Thyroid gland (tissue), 4 donors: ENCODE results near the gene RHOG. TPM values are rescaled to one million over a fixed set of nuclear protein-coding genes. Genes with fewer than 3 reads are reported as not detected.

Experiments used
- DNase-seq, 2 donors: peaks; one replicate each; pipeline ENCODE4 v3.0.0-alpha.2; 2019
- H3K27ac ChIP-seq, 3 donors: fragments of 200-600 bp; sonication (generic); 1 replicate in 2 of 3; 2 replicates in 1 of 3; pipeline ENCODE4 v1.5.1; 2016 to 2019; ENCODE audit warnings: mild to moderate bottlenecking in 1 of 3, moderate library complexity in 1 of 3
- H3K27me3 ChIP-seq: fragments of 200-600 bp; sonication (generic); one replicate; pipeline ENCODE4 v1.5.1; 2019
- H3K36me3 ChIP-seq, 2 donors: fragments of 200-600 bp; sonication (generic); one replicate each; pipeline ENCODE4 v1.5.1; 2016 to 2019
- H3K4me1 ChIP-seq, 2 donors: fragments of 200-600 bp; sonication (generic); one replicate each; pipeline ENCODE4 v1.5.1; 2017 to 2019
- H3K4me3 ChIP-seq, 3 donors: fragments of 200-600 bp; sonication (generic); replicated peaks in 1 of 3; 1 replicate in 2 of 3; 2 replicates in 1 of 3; pipeline ENCODE4 v1.5.1; 2016; ENCODE audit warnings: mild to moderate bottlenecking in 1 of 3
- H3K9me3 ChIP-seq: fragments of 200-600 bp; sonication (generic); one replicate; pipeline ENCODE4 v1.5.1; 2017
- CTCF ChIP-seq, 6 experiments: fragments of 200-600 bp in 3 of 6; fragments of 450-650 bp in 3 of 6; sonication (generic) in 3 of 6; IDR thresholded peaks; one replicate each; pipeline ENCODE4 v1.5.1; 2016 to 2019; ENCODE audit warnings: antibody characterized with exemption in 6 of 6, mild to moderate bottlenecking in 2 of 6, inconsistent platforms in 1 of 6, moderate library complexity in 1 of 6
- POLR2A ChIP-seq, 2 donors: fragments of 450-650 bp; IDR thresholded peaks; one replicate each; pipeline ENCODE4 v1.6.1; 2017; ENCODE audit warnings: antibody characterized with exemption in 2 of 2, mild to moderate bottlenecking in 2 of 2, moderate library complexity in 1 of 2
- WGBS, 2 donors: methylation state at CpG; one replicate each; pipeline ENCODE4 v1.1.5; 2017; 5-methylcytosine and 5-hydroxymethylcytosine counted together
- intact Hi-C: fragments of 100-400 bp; cut with DNase I; formaldehyde crosslinking; loops from one replicate; pipeline ENCODE4 v1.15.1; 2023
- total RNA-seq, 4 donors: library from RNA; depleted of rRNA; stranded (reverse); fragments of >200 nt; gene quantifications; one replicate each; pipeline ENCODE4 v1.2.3, GENCODE V29; 2016

Gene RHOG
- total RNA-seq, 4 donors from 2014 or later, result 17.3 to 39.0 (median 27.8) TPM

DNA sequence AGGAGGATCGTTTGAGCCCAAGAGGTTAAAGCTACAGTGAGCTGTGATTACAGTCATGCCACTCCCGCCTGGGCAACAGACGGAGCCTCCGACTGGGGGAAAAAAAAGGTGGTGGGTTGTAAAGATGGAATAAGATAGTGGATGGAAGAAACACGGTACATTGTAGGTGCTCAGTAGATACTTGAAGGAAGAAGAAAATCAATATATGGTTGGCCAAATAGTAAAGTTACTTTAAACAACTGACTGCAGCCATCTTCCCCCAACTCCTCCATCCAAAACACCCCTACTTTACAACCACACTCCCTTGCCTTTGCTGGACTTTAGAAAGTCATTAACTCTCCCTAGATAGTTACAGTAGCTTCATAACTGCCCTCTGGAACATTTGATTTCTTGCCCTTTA, 40.9 kb downstream of the RHOG start:
- Histone ChIP-seq H3K27ac (no peak overlapping the region), H3K4me3 (no peak overlapping the region), H3K4me1 (peaks cover 26 to 27% of the 10 kb centered on the region in 2 donors), H3K9me3 (no peaks in the 10 kb centered on the region), H3K36me3 (no peaks in the 10 kb centered on the region), H3K27me3 (no peaks in the 10 kb centered on the region)
- WGBS, 2 donors, result 87 to 90% methylated on average over 4 to 5 of the region's 5 CpGs
- DNase-seq, result no peak
- TF ChIP-seq POLR2A (IDR thresholded peaks at IDR 0.05), result no peak
- no peak for TF ChIP-seq CTCF (IDR thresholded peaks at IDR 0.05)
- intact Hi-C loops, result no loop called here

GRCh38 chr11:3799143-3799542, 41.6 kb downstream of the RHOG start:
- intact Hi-C loops, result no loop called here
- no peak for DNase-seq
- Histone ChIP-seq H3K27ac (no peak overlapping the region), H3K4me3 (no peak overlapping the region), H3K27me3 (no peaks in the 10 kb centered on the region), H3K9me3 (no peaks in the 10 kb centered on the region), H3K36me3 (no peaks in the 10 kb centered on the region), H3K4me1 (peaks cover 26 to 30% of the 10 kb centered on the region in 2 donors)
- WGBS, 2 donors, result 89 to 92% methylated on average over 9 of the region's 9 CpGs
- TF ChIP-seq CTCF (IDR thresholded peaks at IDR 0.05) (no peak), POLR2A (IDR thresholded peaks at IDR 0.05) (no peak)

DNA sequence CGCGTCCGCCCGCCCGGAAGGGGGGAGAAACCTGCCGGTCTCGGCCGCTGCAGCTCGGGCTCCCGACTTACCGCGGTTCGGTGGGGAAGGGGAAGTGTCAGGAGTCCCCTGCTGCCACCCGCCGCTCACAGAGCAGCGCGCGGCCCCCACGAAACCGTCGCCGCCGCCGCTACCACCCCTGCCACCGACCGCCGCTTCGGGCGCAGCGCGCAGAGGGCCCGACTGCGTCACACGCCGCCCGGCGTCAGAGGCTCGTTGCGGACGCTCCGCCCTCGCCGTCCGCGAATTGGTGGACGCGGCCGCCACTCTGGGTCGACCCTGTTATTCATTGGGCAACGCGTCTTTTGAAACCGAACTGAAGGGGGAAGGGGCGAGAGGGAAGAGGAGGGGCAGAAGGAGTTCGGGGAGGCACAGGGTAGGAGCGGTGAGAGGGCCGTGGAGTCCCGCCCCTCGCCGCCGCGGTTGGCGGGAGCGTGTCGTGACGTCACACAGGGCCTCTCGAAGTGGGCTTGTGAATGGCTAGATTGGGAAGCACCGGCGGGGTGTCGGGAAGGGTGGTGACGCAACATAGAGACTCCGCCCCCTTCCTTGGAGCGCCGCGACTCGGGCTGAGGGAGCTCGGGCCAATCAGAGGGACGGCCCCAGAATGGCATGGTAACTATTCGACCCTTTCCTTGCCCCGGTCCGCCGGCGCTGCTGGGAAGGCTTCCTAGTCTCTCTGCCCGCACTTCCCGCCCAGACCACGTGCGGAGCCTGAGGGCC, 43.2 kb downstream of the RHOG start, which contains the start of gene NUP98:
TSS of gene NUP98 (minus strand) at position 226 of the 762 bp plus-strand sequence. CDS start 15,437 bp downstream, outside the sequence.
- Histone ChIP-seq H3K36me3 (peaks cover 0 to 10% of the 10 kb centered on the region in 2 donors), H3K4me1 (peaks cover 26 to 30% of the 10 kb centered on the region in 2 donors), H3K27ac (peak within 1 kb of the TSS; percentile 78 to 96 (median 87)), H3K4me3 (peak within 1 kb of the TSS; percentile 59 to 95 (median 69)), H3K9me3 (no peaks in the 10 kb centered on the region), H3K27me3 (no peaks in the 10 kb centered on the region)
- intact Hi-C loops, result no loop called here
- TF ChIP-seq POLR2A (IDR thresholded peaks at IDR 0.05) (peak; percentile 94 to 98), CTCF (IDR thresholded peaks at IDR 0.05) (peak in 1 of 6 experiments; percentile 19)
- 0% methylated on average over 30 to 49 of the region's 86 CpGs for WGBS, 2 donors
- DNase-seq, result peak; percentile 100

GRCh38 chr11:3796801-3797328, 43.9 kb downstream of the RHOG start:
- H3K4me1 ChIP-seq, result peaks cover 22 to 25% of the 10 kb centered on the region in 2 donors
- intact Hi-C loops, result no loop called here
- H3K36me3 ChIP-seq, result peaks cover 0 to 13% of the 10 kb centered on the region in 2 donors
- no peaks in the 10 kb centered on the region for H3K27me3 ChIP-seq
- no peaks in the 10 kb centered on the region for H3K9me3 ChIP-seq
- peak in 1 of 2 donors; percentile 61 for DNase-seq
- H3K4me3 ChIP-seq, result peak overlapping the region; percentile 59 to 95 (median 69)
- peak overlapping the region; percentile 78 to 96 (median 80) for H3K27ac ChIP-seq
- WGBS, 2 donors, result 0 to 1% methylated on average over 13 to 16 of the region's 26 CpGs
- TF ChIP-seq POLR2A (IDR thresholded peaks at IDR 0.05) (no peak), CTCF (IDR thresholded peaks at IDR 0.05) (no peak)

GRCh38 chr11:3796346-3796745, 44.4 kb downstream of the RHOG start:
- 15 to 22% methylated on average over 14 of the region's 14 CpGs for WGBS, 2 donors
- H3K9me3 ChIP-seq, result no peaks in the 10 kb centered on the region
- intact Hi-C loops, result no loop called here

More at GRCh38 chr11:3796346-3796745, 44.4 kb downstream of the RHOG start:
- TF ChIP-seq POLR2A (IDR thresholded peaks at IDR 0.05) (no peak), CTCF (IDR thresholded peaks at IDR 0.05) (no peak)
- no peaks in the 10 kb centered on the region for H3K27me3 ChIP-seq
- no peak for DNase-seq
- peaks cover 22 to 25% of the 10 kb centered on the region in 2 donors for H3K4me1 ChIP-seq
- peaks cover 0 to 13% of the 10 kb centered on the region in 2 donors for H3K36me3 ChIP-seq
- peak overlapping the region in 2 of 3 donors; percentile 59 to 95 for H3K4me3 ChIP-seq
- H3K27ac ChIP-seq, result peak overlapping the region in 2 of 3 donors; percentile 80 to 96
